Nephron (organoid): Measurements from ENCODE around the gene NLRX1.
A peak's percentile ranks its signal among the peaks of the same experiment; 100 is the strongest.
"Not testable (repeated sequence)": the region's sequence is repeated elsewhere in the genome, so short reads cannot be mapped to it uniquely, and the experiment has no call there.

ENCODE experiments used
- H3K27ac Mint-ChIP-seq, 3 experiments: 2 replicates each; pipeline ENCODE4 v1.8.0; 2020; ENCODE audit warnings: mixed read lengths in 3 of 3, mild to moderate bottlenecking in 2 of 3, moderate library complexity in 1 of 3
- H3K27me3 Mint-ChIP-seq: 2 replicates; pipeline ENCODE4 v1.8.0; 2021; ENCODE audit warnings: low read depth, mild to moderate bottlenecking, moderate library complexity, mixed read lengths
- H3K36me3 Mint-ChIP-seq: 2 replicates; pipeline ENCODE4 v1.8.0; 2020; ENCODE audit warnings: low read depth, mixed read lengths
- H3K4me1 Mint-ChIP-seq: 2 replicates; pipeline ENCODE4 v1.8.0; 2020; ENCODE audit warnings: mixed read lengths
- H3K4me3 Mint-ChIP-seq, 3 experiments: 2 replicates each; pipeline ENCODE4 v1.8.0; 2020; ENCODE audit warnings: mild to moderate bottlenecking in 3 of 3, mixed read lengths in 3 of 3, moderate library complexity in 2 of 3
- H3K9me3 Mint-ChIP-seq: 2 replicates; pipeline ENCODE4 v1.8.0; 2020; ENCODE audit warnings: mixed read lengths
- TF ChIP-seq, protein P1 (sequence below), 3 experiments: fragments of 200-600 bp; sonication (generic); IDR thresholded peaks; one replicate each; pipeline ENCODE4 v1.5.0; 2021; ENCODE audit warnings: antibody characterized with exemption in 3 of 3; ENCODE audit not compliant: unreplicated experiment in 3 of 3

The NLRX1 gene

DNA sequence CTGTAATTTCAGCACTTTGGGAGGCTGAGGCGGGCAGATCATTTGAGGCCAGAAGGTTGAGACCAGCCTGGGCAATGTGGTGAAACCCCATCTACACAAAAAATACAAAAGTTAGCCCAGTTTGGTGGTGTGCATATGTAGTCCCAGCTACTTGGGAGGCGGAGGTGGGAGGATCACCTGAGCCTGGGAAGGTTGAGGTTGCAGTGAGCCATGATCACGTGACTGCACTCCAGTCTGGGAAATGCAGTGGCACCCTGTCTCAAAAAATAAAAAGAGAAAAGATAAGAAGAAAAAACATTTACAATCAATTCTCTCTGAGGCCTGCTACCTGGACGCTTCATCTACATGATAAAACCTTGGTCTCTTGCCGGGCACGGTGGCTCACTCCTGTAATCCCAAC is 30.4 kb downstream of the NLRX1 start:
- no peaks in the 10 kb centered on the region for H3K36me3 Mint-ChIP-seq
- no peak overlapping the region for H3K27ac Mint-ChIP-seq
- H3K9me3 Mint-ChIP-seq, result no peaks in the 10 kb centered on the region
- TF ChIP-seq, protein P1, sequence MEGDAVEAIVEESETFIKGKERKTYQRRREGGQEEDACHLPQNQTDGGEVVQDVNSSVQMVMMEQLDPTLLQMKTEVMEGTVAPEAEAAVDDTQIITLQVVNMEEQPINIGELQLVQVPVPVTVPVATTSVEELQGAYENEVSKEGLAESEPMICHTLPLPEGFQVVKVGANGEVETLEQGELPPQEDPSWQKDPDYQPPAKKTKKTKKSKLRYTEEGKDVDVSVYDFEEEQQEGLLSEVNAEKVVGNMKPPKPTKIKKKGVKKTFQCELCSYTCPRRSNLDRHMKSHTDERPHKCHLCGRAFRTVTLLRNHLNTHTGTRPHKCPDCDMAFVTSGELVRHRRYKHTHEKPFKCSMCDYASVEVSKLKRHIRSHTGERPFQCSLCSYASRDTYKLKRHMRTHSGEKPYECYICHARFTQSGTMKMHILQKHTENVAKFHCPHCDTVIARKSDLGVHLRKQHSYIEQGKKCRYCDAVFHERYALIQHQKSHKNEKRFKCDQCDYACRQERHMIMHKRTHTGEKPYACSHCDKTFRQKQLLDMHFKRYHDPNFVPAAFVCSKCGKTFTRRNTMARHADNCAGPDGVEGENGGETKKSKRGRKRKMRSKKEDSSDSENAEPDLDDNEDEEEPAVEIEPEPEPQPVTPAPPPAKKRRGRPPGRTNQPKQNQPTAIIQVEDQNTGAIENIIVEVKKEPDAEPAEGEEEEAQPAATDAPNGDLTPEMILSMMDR (IDR thresholded peaks at IDR 0.05; ENCODE audit: unreplicated experiment in 3 of 3), result no peak
- H3K27me3 Mint-ChIP-seq, result peaks cover 2% of the 10 kb centered on the region
- H3K4me3 Mint-ChIP-seq, result no peak overlapping the region
- peaks cover 5% of the 10 kb centered on the region for H3K4me1 Mint-ChIP-seq

DNA sequence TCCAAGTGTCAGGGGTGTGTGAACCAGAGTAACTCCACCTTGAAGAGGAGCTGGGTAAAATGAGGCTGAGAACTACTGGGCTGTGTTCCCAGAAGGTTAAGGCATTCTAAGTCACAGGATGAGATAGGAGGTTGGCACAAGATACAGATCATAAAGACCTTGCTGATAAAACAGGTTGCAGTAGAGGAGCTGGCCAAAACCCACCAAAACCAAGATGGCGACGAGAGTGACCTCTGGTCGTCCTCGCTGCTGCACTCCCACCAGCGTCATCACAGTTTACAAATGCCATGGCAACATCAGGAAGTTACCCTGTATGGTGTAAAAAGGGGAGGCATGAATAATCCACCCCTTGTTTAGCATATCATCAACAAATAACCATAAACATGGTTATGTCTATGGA is 32.7 kb downstream of the NLRX1 start:
- H3K27me3 Mint-ChIP-seq, H3K4me3 Mint-ChIP-seq, H3K36me3 Mint-ChIP-seq, H3K27ac Mint-ChIP-seq, H3K9me3 Mint-ChIP-seq: not testable (repeated sequence)
- H3K4me1 Mint-ChIP-seq, result peaks cover 18% of the 10 kb centered on the region

DNA sequence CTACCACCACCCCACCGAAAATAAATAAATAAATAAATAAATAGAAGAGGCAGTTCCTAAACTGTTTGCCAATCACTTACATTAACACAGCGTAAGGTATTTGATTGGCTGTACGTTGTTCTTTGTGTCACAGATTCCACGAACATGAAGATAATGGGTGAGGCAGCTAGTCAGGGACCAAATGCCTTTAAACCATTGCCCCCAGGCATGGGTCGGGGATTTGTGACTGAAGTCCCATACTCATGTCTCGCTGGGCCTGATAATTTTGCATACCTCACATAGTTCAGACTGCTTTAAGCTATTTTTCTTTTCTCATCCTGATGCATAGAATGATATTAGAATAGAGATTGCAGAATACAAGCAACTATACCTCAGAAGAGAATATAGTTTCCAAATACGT is 34.0 kb downstream of the NLRX1 start:
- Mint-ChIP-seq H3K27ac (no peak overlapping the region), H3K27me3 (peaks cover 4% of the 10 kb centered on the region), H3K4me1 (peaks cover 22% of the 10 kb centered on the region), H3K9me3 (no peaks in the 10 kb centered on the region), H3K36me3 (no peaks in the 10 kb centered on the region), H3K4me3 (no peak overlapping the region)
- TF ChIP-seq, protein P1 (IDR thresholded peaks at IDR 0.05; ENCODE audit: unreplicated experiment in 3 of 3), result no peak

DNA sequence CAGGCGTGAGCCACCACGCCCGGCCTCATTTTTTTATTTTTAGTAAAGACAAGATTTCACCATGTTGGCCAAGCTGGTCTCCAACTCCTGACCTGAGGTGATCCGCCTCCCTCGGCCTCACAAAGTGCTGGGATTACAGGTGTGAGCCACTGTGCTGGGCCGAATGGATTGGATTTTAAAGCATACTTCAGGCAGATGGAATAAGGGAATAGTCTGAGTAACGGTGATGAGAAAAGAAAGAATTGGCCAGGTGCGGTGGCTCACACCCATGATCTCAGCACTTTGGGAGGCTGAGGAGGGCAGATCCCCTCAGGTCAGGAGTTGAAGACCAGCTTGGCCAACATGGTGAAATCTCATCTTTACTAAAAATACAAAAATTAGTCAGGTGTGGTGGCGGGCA is 35.5 kb downstream of the NLRX1 start:
- Mint-ChIP-seq H3K4me3 (peak overlapping the region in 2 of 3 experiments; percentile 24 to 40), H3K36me3 (no peaks in the 10 kb centered on the region), H3K27ac (no peak overlapping the region), H3K4me1 (peaks cover 30% of the 10 kb centered on the region), H3K9me3 (no peaks in the 10 kb centered on the region), H3K27me3 (peaks cover 4% of the 10 kb centered on the region)
- TF ChIP-seq, protein P1 (IDR thresholded peaks at IDR 0.05; ENCODE audit: unreplicated experiment in 3 of 3), result no peak

DNA sequence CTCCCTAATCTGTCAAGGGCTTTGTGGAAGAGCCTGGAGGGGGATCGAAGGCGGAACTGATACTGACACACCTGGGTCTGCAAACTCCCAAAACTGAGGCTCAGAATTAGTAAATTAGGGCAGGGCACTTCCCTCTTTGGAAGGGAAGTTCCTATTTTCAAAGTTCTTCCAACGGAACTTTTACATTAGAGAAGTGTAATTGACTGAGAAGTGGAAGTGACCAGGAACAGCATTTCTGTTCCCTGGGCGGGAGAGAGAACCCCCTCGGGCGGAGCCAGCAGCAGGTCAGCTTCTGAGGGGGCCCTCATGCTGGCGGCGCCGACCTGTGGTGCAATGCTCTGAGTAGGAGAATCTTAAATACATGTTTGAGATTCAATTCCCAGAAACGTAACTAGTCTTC is 36.6 kb downstream of the NLRX1 start:
- H3K36me3 Mint-ChIP-seq, result no peaks in the 10 kb centered on the region
- peak overlapping the region; percentile 81 to 88 (median 85) for H3K4me3 Mint-ChIP-seq
- TF ChIP-seq, protein P1 (IDR thresholded peaks at IDR 0.05; ENCODE audit: unreplicated experiment in 3 of 3), result no peak
- peaks cover 4% of the 10 kb centered on the region for H3K27me3 Mint-ChIP-seq
- H3K27ac Mint-ChIP-seq, result peak overlapping the region; percentile 64 to 88 (median 64)
- H3K4me1 Mint-ChIP-seq, result peaks cover 34% of the 10 kb centered on the region
- H3K9me3 Mint-ChIP-seq, result no peaks in the 10 kb centered on the region

DNA sequence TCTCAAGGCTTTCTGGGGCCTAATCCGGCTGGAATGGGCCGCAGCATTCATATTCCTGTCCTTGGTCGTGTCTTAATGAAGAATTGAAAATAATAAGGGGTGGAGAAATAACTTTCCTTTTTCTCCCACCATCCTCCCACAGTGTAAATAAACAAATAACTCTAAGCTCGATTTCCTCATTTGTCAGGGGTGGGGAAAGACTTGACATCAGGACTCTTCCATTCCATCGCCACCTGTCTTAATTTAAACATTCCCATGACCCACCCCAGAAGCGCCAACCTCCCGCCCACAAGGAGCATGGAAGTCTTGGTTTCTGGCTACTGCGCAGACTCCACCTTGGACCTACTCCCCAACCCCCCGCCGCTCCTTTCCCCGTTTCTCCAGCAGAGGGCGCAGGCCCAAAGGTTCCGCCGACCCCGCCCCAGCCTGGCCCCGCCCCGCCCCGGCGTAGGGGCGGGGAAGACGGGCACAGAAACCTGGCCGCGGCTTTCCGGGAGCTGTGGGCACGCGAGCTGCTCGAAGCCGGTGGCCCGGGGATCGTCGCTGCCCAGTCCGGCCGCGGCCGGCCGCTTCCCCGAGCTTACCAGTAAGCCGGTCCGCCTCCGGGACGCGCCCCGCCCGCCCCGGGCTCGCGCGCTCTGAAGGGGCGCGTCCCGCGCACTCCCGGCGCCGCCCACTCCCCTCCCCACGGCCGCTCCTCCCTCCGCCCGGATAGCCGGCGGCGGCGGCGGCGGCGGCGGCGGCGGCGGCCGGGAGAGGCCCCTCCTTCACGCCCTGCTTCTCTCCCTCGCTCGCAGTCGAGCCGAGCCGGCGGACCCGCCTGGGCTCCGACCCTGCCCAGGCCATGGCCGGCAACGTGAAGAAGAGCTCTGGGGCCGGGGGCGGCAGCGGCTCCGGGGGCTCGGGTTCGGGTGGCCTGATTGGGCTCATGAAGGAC is 37.3 kb downstream of the NLRX1 start, which contains the start of gene CBL:
Gene CBL, plus strand, starts transcription at position 766 of the 937 bp plus-strand sequence. Its CDS starts 79 bp downstream, at position 845.
- Mint-ChIP-seq H3K4me1 (peaks cover 34% of the 10 kb centered on the region), H3K27me3 (peaks cover 4% of the 10 kb centered on the region), H3K4me3 (peak within 1 kb of the TSS; percentile 93 to 100 (median 98)), H3K9me3 (no peaks in the 10 kb centered on the region), H3K36me3 (no peaks in the 10 kb centered on the region), H3K27ac (peak within 1 kb of the TSS; percentile 95 to 97 (median 96))
- TF ChIP-seq, protein P1 (IDR thresholded peaks at IDR 0.05; ENCODE audit: unreplicated experiment in 3 of 3), result peak; percentile 89 to 95 (median 90)
